ENCODE results near the gene PWWP2B.
A peak's percentile ranks its signal among the peaks of the same experiment; 100 is the strongest.
"Not testable (repeated sequence)": the region's sequence is repeated elsewhere in the genome, so short reads cannot be mapped to it uniquely, and the experiment has no call there.

Gene PWWP2B

DNA sequence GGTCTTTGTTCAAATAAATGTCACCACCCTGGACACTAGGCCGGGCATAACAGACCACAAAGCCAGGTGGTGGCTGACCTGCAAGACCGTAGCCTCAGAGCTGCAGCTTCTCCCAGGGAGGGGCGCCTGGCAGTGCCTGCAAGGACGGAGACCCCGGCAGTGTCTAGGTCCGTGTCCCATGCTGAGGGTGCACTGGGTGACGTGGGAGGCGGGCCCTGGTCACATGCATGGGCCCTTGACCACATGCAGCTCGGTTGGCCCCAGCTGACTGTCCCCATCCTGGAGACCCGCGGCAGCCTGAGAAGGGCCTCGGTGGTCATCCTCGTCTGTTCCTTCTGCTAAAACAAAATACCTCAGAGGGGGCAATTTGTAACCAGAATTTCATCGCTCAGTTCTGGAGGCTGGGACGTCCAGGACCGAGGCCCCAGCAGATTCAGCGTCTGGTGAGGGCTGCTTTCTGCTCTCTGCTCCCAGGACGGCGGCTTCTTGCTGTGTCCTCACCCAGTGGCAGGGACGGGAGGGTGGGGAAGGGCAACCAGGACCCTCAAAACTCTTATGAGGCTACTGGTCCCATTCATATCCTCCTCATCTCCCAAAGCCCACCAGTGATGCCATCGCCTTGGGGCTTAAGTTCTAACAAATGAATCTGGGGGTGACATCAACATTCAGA lies 36.8 kb downstream of the PWWP2B start:
- no peak for DNase-seq (ENCODE audit: low read depth)

GRCh38 chr10:132434405-132435005 lies 37.5 kb downstream of the PWWP2B start:
- DNase-seq (ENCODE audit: low read depth), result no peak

GRCh38 chr10:132435320-132435719 lies 38.3 kb downstream of the PWWP2B start:
- not testable (repeated sequence) for DNase-seq (ENCODE audit: low read depth)

- DNase-seq (ENCODE audit: low read depth), result not testable (repeated sequence)
These were observed 39.1 kb downstream of the PWWP2B start for GRCh38 chr10:132436096-132436495.

DNA sequence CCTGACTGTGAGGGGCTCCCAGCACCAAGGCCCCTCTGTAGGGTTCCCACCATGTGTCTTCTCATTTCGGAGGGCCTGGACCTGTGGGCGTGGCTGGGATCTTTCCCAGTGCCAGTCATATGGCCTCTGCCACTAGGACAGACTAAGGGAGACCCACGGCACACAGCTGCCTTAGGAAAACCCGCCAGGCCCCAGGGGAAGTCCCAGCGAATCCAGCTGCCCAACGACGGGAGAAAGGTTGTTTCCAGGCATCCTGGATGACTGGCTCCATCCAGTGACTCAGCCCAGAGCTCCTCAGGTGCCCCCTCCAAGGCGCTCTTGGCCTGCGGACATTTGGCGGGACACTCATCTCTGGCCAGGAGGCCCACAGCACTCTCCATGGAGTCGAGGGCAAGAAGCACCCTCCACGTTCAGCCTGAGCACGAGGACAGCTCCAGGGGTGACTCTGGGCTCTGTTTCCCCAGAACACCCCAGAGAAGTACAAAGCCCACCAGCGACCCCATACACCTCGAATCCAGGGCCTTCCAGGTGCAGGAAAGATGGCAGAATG lies 39.9 kb downstream of the PWWP2B start:
- no peak for DNase-seq (ENCODE audit: low read depth)

DNA sequence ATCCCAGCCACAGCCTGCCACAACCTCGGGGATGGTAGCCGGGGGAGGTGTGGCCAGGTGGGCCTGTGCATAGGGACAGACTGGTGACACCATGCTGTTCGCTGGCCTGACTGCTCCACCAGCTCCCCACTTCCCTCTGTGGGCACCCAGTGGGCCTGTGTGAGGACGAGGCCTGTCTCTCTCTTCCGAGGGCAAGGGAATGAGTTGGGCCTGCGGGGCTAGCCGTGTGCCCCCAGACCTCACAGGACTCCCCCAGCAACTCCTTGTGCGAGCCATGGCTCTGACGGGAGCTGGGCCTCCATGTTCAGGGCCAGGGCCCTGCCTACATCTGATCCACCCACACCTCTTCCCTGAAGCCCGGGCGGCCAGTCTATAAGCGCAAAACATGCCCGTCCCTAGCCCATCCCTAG lies 40.5 kb downstream of the PWWP2B start:
- no peak for DNase-seq (ENCODE audit: low read depth)

- no peak for DNase-seq (ENCODE audit: low read depth)
These were observed 41.4 kb downstream of the PWWP2B start for GRCh38 chr10:132438091-132439024.

GRCh38 chr10:132439025-132439388 lies 42.0 kb downstream of the PWWP2B start:
- no peak for DNase-seq (ENCODE audit: low read depth)

- DNase-seq (ENCODE audit: low read depth), result no peak
These were observed 42.6 kb downstream of the PWWP2B start for GRCh38 chr10:132439424-132440163.

DNA sequence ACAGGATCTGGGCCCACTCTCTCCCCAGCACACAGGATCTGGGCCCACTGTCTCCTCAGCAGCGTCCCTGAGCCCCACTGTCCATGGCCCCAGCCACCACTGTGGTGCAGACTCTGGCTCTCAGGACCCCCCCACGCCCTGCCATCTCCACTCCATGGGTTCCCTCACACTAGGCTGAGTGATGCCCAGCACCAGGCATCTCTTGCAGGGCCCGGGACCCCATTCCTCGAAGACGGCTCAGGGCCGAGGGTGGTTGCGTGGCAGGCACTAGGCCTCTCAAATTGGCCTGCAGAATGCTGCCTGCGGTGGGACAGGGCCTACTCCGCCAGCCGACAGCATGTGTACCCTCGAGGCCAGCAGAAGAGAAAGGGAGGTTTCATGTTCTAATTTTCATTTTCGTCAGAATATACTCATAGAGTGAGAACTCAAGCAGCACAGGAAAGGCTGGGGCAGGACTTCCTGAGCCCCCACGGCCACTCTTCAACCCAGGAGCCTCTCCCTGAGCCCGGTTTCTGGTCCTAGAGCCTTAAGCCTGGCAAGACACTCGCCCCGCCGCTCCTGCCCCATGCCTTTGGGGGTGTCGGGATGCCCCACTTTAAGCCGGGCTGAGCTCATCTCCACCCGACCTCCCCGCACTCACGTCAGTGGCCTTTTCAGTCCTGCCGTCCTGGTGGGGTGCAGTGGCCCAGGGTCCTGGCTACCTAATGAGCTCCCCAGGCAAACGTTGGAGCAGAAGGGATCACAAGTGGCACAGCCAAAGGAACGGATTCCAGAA lies 44.0 kb downstream of the PWWP2B start:
- no peak for DNase-seq (ENCODE audit: low read depth)

GRCh38 chr10:132441818-132442524 lies 45.0 kb downstream of the PWWP2B start:
- DNase-seq (ENCODE audit: low read depth), result no peak

DNA sequence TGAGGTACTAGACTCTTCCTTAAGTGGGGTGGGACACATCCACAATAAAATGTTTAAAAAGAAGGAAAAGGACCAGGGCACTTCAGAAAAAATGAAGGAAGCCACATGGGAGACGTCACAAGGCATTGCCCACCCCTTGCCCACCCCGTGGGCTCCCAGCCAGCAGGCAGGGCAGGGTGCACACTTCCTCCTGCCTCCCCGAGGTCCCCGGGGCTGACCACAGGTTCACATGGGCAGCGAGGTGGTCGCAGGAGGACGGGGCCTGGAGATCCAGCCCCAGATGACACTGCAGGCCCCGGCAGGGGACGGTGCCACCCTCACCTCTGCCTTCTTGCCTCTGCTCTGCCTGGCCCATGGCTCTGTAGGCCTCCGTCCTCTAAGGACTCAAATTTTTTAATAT lies 45.6 kb downstream of the PWWP2B start:
- no peak for DNase-seq (ENCODE audit: low read depth)

DNA sequence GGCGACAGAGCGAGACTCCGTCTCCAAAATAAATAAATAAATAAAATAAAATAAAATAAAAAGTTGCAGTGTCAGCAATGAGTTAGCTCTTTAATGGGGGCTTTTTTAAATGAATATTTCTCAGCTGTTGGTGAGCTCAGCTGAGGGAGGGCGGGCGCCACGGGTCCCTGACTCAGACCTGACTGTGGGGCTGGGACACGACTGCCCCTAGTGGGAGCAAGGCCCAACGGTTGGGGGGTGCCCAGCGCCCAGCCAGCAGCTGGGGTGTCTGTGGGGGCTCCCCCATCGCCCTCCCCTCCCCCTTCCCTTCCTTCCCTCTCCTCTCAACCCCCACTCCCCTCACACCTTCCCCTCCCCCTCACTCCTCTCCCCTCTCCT lies 46.6 kb downstream of the PWWP2B start:
- peak; percentile 66 for DNase-seq (ENCODE audit: low read depth)

GRCh38 chr10:132443983-132444876 lies 47.2 kb downstream of the PWWP2B start:
- DNase-seq (ENCODE audit: low read depth), result no peak

DNA sequence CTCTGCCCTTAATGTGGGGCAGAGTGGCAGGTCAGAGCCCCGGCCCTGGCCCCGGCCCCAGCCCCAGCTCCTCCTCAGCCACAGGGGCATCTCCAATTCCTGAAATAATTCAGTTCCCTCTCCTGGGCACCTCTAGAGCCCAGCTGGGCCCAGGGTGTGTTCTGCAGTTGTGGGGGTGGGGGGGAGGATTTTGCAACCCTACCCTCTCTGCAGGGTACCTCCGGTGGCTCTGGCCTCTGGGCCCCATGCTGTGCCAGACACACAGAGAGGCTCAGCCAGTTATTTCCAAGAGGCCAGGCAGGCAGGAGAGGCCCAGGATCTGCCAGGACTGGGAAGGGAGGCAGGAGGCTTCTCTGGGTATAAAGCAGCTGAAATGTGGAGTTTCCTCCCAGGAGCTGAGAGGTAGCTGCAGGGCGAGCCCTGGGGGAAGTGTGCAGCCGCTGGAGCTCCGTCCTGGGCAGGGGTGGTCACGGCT lies 47.9 kb downstream of the PWWP2B start:
- DNase-seq (ENCODE audit: low read depth), result no peak

- DNase-seq (ENCODE audit: low read depth), result no peak
These were observed 48.7 kb downstream of the PWWP2B start for GRCh38 chr10:132445516-132446194.

GRCh38 chr10:132446195-132446581 lies 49.2 kb downstream of the PWWP2B start:
- no peak for DNase-seq (ENCODE audit: low read depth)

GRCh38 chr10:132446661-132447445 lies 49.9 kb downstream of the PWWP2B start:
- peak; percentile 39 for DNase-seq (ENCODE audit: low read depth)
